HFF-Myc (cell line): ENCODE results near the gene CADM4.

Experiments
- DNase-seq: peaks from one replicate; pipeline ENCODE4 v3.0.0-alpha.2; 2011; ENCODE audit warnings: low read depth; ENCODE audit errors: extremely low read depth
- H3K4me3 ChIP-seq: replicated peaks from 2 replicates; pipeline ENCODE4 v1.5.1; 2011; ENCODE audit warnings: low read depth, mild to moderate bottlenecking, control low read depth, low read length
- TF ChIP-seq, protein P1 (sequence below): IDR thresholded peaks from 2 replicates; pipeline ENCODE4 v1.5.1; 2012; ENCODE audit warnings: mild to moderate bottlenecking, low read depth, low read length, control low read depth; ENCODE audit errors: missing control alignments

CADM4 gene

GRCh38 chr19:43597876-43598275 lies 41.8 kb downstream of the CADM4 start:
- no peak for DNase-seq
- H3K4me3 ChIP-seq = peak overlapping the region; percentile 72
- TF ChIP-seq, protein P1, sequence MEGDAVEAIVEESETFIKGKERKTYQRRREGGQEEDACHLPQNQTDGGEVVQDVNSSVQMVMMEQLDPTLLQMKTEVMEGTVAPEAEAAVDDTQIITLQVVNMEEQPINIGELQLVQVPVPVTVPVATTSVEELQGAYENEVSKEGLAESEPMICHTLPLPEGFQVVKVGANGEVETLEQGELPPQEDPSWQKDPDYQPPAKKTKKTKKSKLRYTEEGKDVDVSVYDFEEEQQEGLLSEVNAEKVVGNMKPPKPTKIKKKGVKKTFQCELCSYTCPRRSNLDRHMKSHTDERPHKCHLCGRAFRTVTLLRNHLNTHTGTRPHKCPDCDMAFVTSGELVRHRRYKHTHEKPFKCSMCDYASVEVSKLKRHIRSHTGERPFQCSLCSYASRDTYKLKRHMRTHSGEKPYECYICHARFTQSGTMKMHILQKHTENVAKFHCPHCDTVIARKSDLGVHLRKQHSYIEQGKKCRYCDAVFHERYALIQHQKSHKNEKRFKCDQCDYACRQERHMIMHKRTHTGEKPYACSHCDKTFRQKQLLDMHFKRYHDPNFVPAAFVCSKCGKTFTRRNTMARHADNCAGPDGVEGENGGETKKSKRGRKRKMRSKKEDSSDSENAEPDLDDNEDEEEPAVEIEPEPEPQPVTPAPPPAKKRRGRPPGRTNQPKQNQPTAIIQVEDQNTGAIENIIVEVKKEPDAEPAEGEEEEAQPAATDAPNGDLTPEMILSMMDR = no peak

- TF ChIP-seq, protein P1 = no peak
- no peak for DNase-seq
- peak overlapping the region; percentile 72 for H3K4me3 ChIP-seq
Observed at GRCh38 chr19:43596842-43597461, 42.7 kb downstream of the CADM4 start.

DNA sequence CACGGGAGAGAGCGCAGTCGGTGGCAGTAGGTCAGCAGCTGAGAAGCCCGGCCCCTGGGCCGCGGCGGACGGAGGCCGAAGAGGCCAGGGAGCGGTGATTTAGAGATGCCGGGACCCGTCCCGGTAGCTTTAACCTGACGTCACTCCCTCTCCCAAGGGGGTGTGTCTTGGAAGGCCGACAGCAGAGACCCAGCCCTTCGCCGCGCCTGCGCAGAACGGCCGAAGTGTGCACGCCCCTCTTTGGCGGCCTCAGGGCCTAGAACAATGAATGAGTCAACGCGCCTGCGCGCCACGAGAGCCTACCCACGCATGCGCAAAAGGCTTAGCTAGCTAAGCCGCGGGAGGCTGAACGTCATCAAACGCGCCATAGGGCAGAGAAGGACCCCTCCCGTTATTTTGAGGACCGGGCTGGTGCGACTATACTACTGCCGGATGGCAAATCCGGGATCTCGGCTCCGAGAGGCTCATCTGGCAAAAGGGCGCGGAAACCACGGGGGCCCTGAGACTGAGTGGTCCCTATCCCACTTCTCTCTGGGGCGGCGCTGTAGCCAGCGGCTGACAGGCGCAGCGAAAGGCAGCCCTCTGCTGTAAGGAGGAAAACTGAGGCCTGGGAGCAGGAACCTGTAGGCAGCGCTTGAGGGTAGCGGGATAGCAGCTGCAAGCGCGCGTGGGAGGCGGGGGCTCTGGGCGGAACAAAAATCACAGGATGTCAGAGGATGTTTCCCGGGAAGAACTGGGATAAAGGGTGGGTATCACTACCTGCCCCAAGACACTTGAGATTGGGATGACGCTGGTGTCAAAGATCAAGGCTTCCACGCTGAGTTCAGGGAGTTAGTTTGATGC lies 43.4 kb downstream of the CADM4 start, which contains the start of the genes IRGQ and ZNF576:
IRGQ (minus strand) TSS at position 136 of the 843 bp plus-strand sequence. CDS start 796 bp downstream, outside the sequence.
ZNF576 (plus strand) TSS at position 597 of the 843 bp plus-strand sequence. CDS start 514 bp downstream, outside the sequence.
- peak within 1 kb of the TSS; percentile 72 for H3K4me3 ChIP-seq
- DNase-seq = peak; percentile 98
- TF ChIP-seq, protein P1 = no peak

DNA sequence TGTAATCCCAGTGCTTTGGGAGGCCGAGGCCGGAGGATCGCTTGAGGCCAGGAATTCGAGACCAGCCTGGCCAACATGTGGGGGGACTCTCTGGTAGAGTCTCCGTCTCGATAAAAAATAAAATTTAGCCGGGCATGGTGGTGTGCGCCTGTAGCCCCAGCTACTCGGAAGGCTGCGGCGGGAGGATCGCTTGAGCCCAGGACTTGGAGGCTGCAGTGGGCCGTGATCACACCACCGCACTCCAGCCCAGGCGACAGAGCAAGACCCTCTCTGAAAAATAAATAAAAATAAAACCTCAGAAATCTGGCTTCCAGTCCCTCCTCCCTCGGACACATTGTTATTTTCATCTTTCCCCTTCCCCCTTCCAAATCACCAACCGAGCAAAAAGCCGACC lies 44.0 kb downstream of the CADM4 start:
- TF ChIP-seq, protein P1 = no peak
- DNase-seq = no peak
- H3K4me3 ChIP-seq = peak overlapping the region; percentile 72

DNA sequence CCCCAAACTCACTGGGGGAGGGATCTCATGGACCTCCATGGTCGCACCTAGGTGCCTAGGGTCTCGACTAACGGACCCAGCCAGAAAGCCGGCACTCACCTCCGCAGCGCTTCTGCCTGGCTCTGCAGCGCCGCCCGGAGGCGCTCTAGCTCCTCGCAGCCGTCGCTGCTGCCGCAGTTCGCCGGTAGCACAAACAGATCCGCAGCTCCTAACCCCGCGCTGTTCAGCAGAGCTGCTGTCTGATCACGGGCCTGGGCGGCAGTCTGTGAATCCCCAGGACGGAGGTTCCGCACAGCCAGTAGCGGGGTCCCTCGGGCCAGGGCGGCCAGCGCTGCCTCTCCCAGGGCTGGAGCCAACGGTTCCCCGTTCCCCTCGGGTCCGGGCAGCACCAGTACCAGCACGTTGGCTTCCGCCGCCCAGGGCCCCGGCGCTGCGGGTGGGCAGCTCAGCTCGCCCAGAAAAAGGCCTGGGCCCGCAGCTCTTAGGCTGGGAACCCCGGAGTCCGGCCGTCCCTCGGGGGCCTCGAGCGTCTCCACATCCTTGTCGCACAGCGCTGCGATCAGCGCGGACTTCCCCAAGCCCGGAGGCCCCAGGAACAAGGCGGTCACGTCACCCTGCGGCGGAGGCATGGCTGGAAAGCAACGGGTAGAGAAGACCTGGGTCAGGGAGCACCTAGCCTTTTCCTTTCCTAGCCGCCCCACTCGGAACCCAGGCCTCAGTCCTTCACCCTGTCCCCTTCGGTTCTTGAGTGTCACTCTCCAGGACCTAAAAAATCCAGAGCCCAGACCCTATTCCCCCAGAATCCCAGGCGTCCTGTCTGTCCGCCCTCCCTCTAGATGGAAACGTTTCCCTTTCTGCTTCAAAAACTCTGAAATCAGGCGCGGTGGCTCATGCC lies 44.7 kb downstream of the CADM4 start:
- TF ChIP-seq, protein P1 = peak; percentile 89
- H3K4me3 ChIP-seq = peak overlapping the region; percentile 72
- no peak for DNase-seq

- no peak for DNase-seq
- peak overlapping the region; percentile 72 for H3K4me3 ChIP-seq
- TF ChIP-seq, protein P1 = no peak
Observed at GRCh38 chr19:43594081-43594697, 45.5 kb downstream of the CADM4 start.
